ENCODE results near the gene FAM118B.

The FAM118B gene

DNA sequence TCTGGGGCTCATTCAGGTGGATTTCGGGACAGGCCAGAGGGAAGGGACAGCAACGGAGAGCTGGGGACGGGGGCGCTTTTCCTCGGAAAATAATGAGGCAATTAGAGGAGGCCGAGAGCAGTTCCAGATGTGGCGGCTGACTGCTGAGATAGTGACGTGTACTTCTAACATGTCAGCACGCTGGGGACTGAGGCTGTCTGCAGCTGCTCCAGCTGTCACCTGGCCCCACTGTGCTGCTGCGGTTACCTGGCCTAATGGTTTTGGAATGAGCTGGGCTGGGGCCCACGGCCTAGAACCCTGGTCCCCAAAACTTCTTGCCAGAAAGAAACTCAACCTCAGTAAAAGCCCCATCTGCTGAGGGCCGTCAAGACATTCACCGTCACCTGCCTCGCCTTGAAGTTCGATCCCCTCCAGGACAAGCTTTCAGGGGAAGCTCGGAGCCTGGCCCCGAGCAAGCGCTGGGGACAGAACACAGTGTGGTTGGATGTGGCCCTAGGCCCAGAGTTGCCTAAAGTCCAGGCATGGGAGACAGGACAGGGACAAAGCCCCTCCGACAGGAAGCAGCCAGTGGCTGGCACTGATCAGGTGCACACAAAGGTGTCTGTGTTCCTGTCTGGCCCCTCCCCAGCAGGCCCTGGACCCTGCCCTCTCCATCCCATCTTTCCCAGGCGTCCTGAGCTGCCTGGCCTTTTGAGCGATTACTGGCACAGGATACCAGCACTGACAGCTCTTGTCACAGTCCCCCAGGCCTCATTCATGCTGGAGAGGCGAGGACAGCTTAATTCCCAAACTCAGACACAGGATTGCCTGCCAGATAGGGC lies 22.3 kb upstream of the FAM118B start:
- H3K9me3 Mint-ChIP-seq, result no peaks in the 10 kb centered on the region
- H3K27me3 Mint-ChIP-seq (ENCODE audit: low read depth, poor library complexity), result no peaks in the 10 kb centered on the region
- H3K4me1 Mint-ChIP-seq, result peaks cover 75% of the 10 kb centered on the region
- TF ChIP-seq, protein P1, sequence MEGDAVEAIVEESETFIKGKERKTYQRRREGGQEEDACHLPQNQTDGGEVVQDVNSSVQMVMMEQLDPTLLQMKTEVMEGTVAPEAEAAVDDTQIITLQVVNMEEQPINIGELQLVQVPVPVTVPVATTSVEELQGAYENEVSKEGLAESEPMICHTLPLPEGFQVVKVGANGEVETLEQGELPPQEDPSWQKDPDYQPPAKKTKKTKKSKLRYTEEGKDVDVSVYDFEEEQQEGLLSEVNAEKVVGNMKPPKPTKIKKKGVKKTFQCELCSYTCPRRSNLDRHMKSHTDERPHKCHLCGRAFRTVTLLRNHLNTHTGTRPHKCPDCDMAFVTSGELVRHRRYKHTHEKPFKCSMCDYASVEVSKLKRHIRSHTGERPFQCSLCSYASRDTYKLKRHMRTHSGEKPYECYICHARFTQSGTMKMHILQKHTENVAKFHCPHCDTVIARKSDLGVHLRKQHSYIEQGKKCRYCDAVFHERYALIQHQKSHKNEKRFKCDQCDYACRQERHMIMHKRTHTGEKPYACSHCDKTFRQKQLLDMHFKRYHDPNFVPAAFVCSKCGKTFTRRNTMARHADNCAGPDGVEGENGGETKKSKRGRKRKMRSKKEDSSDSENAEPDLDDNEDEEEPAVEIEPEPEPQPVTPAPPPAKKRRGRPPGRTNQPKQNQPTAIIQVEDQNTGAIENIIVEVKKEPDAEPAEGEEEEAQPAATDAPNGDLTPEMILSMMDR (IDR thresholded peaks at IDR 0.05), result no peak
- DNase-seq, result no peak
- no peak overlapping the region for H3K27ac Mint-ChIP-seq
- peaks cover 34% of the 10 kb centered on the region for H3K36me3 Mint-ChIP-seq (ENCODE audit: low read depth)
- H3K4me3 Mint-ChIP-seq, result no peak overlapping the region

DNA sequence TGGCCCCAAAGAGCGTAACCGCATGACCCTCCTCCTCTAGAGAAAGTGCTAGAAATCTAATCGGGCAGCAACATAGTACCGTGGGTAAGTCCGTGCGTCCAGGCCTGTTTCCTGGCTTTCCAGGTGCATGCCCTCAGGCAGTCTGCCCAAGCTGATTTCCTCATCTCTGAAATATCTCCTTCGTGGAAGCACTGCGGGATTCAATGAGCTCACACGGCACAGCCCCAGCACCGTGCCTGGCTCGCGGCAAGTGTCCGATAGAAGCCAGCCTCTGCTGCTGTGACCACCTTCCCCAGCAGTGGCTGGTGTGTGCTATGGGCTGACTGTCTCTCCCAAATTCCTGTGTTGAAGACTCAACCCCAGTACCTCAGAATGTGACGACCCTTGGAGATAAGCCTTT lies 20.8 kb upstream of the FAM118B start:
- H3K9me3 Mint-ChIP-seq, result peaks cover 6% of the 10 kb centered on the region
- peaks cover 48% of the 10 kb centered on the region for H3K36me3 Mint-ChIP-seq (ENCODE audit: low read depth)
- H3K27ac Mint-ChIP-seq, result peak overlapping the region; percentile 34

DNA sequence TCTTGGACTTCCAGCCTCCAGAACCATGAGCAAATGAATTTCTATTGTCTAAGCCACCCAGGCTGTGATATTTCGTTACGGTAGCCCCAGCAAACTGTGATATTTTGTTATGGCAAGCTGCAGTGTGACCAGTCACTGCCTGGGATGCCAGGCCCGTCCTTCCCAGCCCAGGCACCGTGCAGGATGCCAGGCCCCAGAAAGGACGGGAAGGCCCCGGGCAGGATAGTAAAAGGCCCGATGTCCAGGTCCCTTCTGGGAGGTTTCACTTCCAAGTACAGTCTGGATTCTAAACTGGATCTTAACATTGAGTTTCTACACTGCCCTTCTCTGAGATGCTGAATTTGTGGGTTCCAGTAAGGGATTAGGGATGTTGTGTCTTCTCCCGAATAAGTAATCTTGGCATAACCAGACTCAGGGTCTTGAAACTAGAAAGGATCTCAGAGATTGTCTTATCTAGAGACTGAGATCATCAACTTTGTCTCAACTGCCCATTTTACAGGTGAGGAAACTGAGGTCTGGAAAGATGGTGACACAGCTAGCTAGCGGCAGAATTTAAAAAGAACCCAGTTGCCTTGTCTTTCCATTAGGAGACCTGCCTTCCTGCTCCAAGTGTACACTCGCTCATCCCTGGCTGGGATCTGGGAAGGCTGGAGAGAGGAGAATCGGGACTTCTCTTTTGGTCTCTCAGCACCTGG lies 20.1 kb upstream of the FAM118B start:
- Mint-ChIP-seq H3K27me3 (ENCODE audit: low read depth, poor library complexity) (no peaks in the 10 kb centered on the region), H3K27ac (no peak overlapping the region), H3K4me3 (no peak overlapping the region), H3K4me1 (peaks cover 53% of the 10 kb centered on the region), H3K36me3 (ENCODE audit: low read depth) (peaks cover 56% of the 10 kb centered on the region), H3K9me3 (peaks cover 12% of the 10 kb centered on the region)
- TF ChIP-seq, protein P1 (IDR thresholded peaks at IDR 0.05), result no peak
- DNase-seq, result no peak

More for the DNA sequence above, 20.8 kb upstream of the FAM118B start:
- TF ChIP-seq, protein P1 (IDR thresholded peaks at IDR 0.05), result no peak
- no peak for DNase-seq
- Mint-ChIP-seq H3K4me3 (no peak overlapping the region), H3K27me3 (ENCODE audit: low read depth, poor library complexity) (no peaks in the 10 kb centered on the region), H3K4me1 (peaks cover 60% of the 10 kb centered on the region)

DNA sequence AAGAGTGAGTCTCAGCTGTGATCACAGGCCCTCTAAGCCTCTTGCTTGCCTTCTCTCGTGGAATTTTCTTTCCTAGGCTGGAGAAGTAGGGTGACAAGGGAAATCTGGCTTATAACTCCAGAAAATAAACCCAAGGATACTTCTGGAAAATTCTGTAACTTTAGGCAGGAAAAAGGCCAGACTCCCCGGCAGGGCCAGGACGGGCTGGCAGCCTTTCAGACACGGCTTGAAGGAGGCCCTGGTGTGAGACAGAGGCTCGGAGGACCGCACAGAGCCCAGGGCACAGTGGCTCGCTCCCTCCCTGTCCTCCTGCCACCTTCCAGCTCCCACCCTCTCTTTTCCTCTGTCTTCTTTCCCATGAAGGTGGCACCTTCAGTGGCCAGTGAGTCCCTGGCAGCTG lies 19.2 kb upstream of the FAM118B start:
- peaks cover 59% of the 10 kb centered on the region for H3K36me3 Mint-ChIP-seq (ENCODE audit: low read depth)
- DNase-seq, result no peak
- H3K4me3 Mint-ChIP-seq, result no peak overlapping the region
- TF ChIP-seq, protein P1 (IDR thresholded peaks at IDR 0.05), result no peak
- peak overlapping the region; percentile 71 for H3K27ac Mint-ChIP-seq
- H3K9me3 Mint-ChIP-seq, result peaks cover 19% of the 10 kb centered on the region
- peaks cover 45% of the 10 kb centered on the region for H3K4me1 Mint-ChIP-seq
- no peaks in the 10 kb centered on the region for H3K27me3 Mint-ChIP-seq (ENCODE audit: low read depth, poor library complexity)

DNA sequence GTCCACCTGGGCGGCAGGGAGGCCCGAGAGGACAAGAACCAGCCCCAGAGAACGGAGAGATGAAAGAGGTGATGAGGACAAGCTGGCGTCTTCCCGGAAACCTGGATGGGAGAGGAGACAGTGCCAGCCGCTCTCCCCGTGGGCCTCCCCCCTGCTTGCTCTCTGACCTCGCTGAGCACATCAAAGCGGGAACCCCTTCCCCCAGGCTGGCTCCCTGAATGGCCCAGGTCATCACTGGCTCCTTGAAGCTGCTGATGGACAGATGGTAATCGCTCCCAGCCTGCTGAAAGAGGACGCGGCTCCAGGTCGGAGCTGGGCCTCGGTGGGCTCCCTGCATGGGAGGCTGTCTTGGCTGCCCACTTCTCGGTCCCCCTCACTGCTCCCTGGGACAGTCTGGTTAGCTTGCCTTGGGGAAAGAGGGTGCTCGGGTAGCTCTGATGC lies 18.5 kb upstream of the FAM118B start:
- Mint-ChIP-seq H3K4me3 (no peak overlapping the region), H3K36me3 (ENCODE audit: low read depth) (peaks cover 65% of the 10 kb centered on the region), H3K27me3 (ENCODE audit: low read depth, poor library complexity) (no peaks in the 10 kb centered on the region), H3K27ac (no peak overlapping the region), H3K4me1 (peaks cover 43% of the 10 kb centered on the region), H3K9me3 (peaks cover 26% of the 10 kb centered on the region)
- peak; percentile 17 for DNase-seq
- TF ChIP-seq, protein P1 (IDR thresholded peaks at IDR 0.05), result no peak
